Upper lobe of left lung (tissue), 6 donors: ENCODE data around the gene DIAPH3. TPM values are rescaled to one million over a fixed set of nuclear protein-coding genes. Genes with fewer than 3 reads are reported as not detected.

ENCODE experiments used
- ATAC-seq, 2 donors: fragments of 200-7000 bp; cut with Tn5 transposase; one replicate each; pipeline ENCODE4 v1.9.1; 2022; ENCODE audit warnings: mild to moderate bottlenecking in 2 of 2, moderate library complexity in 2 of 2; ENCODE audit not compliant: low FRiP score in 2 of 2
- DNase-seq, 2 donors: peaks; one replicate each; pipeline ENCODE4 v3.0.0-alpha.2; 2019 to 2020
- H3K27ac ChIP-seq, 4 donors: fragments of 200-600 bp; sonication (generic); one replicate each; pipeline ENCODE4 v1.5.1; 2016 to 2019
- H3K27me3 ChIP-seq, 4 donors: fragments of 200-600 bp; sonication (generic); one replicate each; pipeline ENCODE4 v1.5.1; 2017 to 2019
- H3K36me3 ChIP-seq, 4 donors: fragments of 200-600 bp; sonication (generic); one replicate each; pipeline ENCODE4 v1.5.1; 2016 to 2019
- H3K4me1 ChIP-seq, 4 donors: fragments of 200-600 bp; sonication (generic); one replicate each; pipeline ENCODE4 v1.5.1; 2018 to 2019
- H3K4me3 ChIP-seq, 4 donors: fragments of 200-600 bp; sonication (generic); one replicate each; pipeline ENCODE4 v1.5.1; 2017 to 2019; ENCODE audit warnings: mild to moderate bottlenecking in 2 of 4, moderate library complexity in 1 of 4
- H3K9me3 ChIP-seq, 4 donors: fragments of 200-600 bp; sonication (generic); one replicate each; pipeline ENCODE4 v1.5.1; 2018 to 2019
- CTCF ChIP-seq, 6 experiments: fragments of 450-650 bp in 4 of 6; fragments of 200-600 bp in 2 of 6; sonication (generic) in 2 of 6; IDR thresholded peaks; one replicate each; pipeline ENCODE4 v1.5.1; 2016 to 2019; ENCODE audit warnings: antibody characterized with exemption in 6 of 6
- EP300 ChIP-seq, 4 donors: sonication (generic); formaldehyde crosslinking; IDR thresholded peaks; one replicate each; pipeline ENCODE4 v1.5.1; 2017; ENCODE audit warnings: antibody characterized with exemption in 4 of 4, control low read depth in 2 of 4
- POLR2A ChIP-seq, 4 donors: fragments of 450-650 bp; IDR thresholded peaks; one replicate each; pipeline ENCODE4 v1.5.1; 2016 to 2017; ENCODE audit warnings: antibody characterized with exemption in 4 of 4, mild to moderate bottlenecking in 2 of 4
- POLR2AphosphoS5 ChIP-seq, 2 donors: sonication (generic); formaldehyde crosslinking; IDR thresholded peaks; one replicate each; pipeline ENCODE4 v1.5.1; 2017; ENCODE audit warnings: antibody characterized with exemption in 2 of 2
- WGBS, 2 donors: methylation state at CpG; one replicate each; pipeline ENCODE4 v1.1.5; 2017 to 2018; 5-methylcytosine and 5-hydroxymethylcytosine counted together
- total RNA-seq, 6 donors: library from RNA; depleted of rRNA in 4 of 6; stranded (reverse); fragments of >200 nt in 4 of 6; gene quantifications; one replicate each; pipeline versions ENCODE4 v1.1.0 to v1.2.1, GENCODE V29; 2016 to 2021
- donor health status: DM: no; HTN: no; CAD: no; lungs with moderate emphysema.
- donor health status: DM: no; HTN: yes; CAD: no; lungs with severe emphysema.

DIAPH3 gene
- total RNA-seq, 6 donors from 2014 or later: 2.8 to 6.3 (median 5.4) TPM

GRCh38 chr13:59691501-59692066 is 472.1 kb downstream of the DIAPH3 start:
- H3K36me3 ChIP-seq: no peaks in the 10 kb centered on the region
- no peaks in the 10 kb centered on the region for H3K27me3 ChIP-seq
- H3K27ac ChIP-seq: no peak overlapping the region
- no peaks in the 10 kb centered on the region for H3K9me3 ChIP-seq
- H3K4me3 ChIP-seq: no peak overlapping the region
- 26 to 33% methylated on average over 1 of the region's 1 CpG for WGBS, 2 donors
- TF ChIP-seq POLR2A (IDR thresholded peaks at IDR 0.05) (no peak), CTCF (IDR thresholded peaks at IDR 0.05) (no peak), EP300 (IDR thresholded peaks at IDR 0.05) (no peak), POLR2AphosphoS5 (IDR thresholded peaks at IDR 0.05) (no peak)
- DNase-seq (no peak), ATAC-seq (no peak)
- H3K4me1 ChIP-seq: peaks cover 0 to 6% (median 0%) of the 10 kb centered on the region in 4 donors

- WGBS, 2 donors: 94 to 96% methylated on average over 1 of the region's 1 CpG
Measured at GRCh38 chr13:59690857-59691500, 472.7 kb downstream of the DIAPH3 start.

GRCh38 chr13:59689057-59689456 is 474.7 kb downstream of the DIAPH3 start:
- ATAC-seq: no peak
- Histone ChIP-seq H3K4me3 (no peak overlapping the region), H3K36me3 (no peaks in the 10 kb centered on the region), H3K27me3 (peaks cover 0 to 3% (median 0%) of the 10 kb centered on the region in 4 donors), H3K4me1 (peaks cover 0 to 6% (median 0%) of the 10 kb centered on the region in 4 donors), H3K27ac (no peak overlapping the region), H3K9me3 (no peaks in the 10 kb centered on the region)
- DNase-seq: no peak
- 85 to 86% methylated on average over 4 of the region's 4 CpGs for WGBS, 2 donors
- TF ChIP-seq POLR2AphosphoS5 (IDR thresholded peaks at IDR 0.05) (no peak), EP300 (IDR thresholded peaks at IDR 0.05) (no peak), POLR2A (IDR thresholded peaks at IDR 0.05) (no peak), CTCF (IDR thresholded peaks at IDR 0.05) (no peak)

More at GRCh38 chr13:59690857-59691500, 472.7 kb downstream of the DIAPH3 start:
- Histone ChIP-seq H3K9me3 (no peaks in the 10 kb centered on the region), H3K4me3 (no peak overlapping the region), H3K27me3 (no peaks in the 10 kb centered on the region), H3K4me1 (peaks cover 0 to 6% (median 0%) of the 10 kb centered on the region in 4 donors), H3K27ac (no peak overlapping the region), H3K36me3 (no peaks in the 10 kb centered on the region)
- DNase-seq (no peak), ATAC-seq (no peak)
- TF ChIP-seq EP300 (IDR thresholded peaks at IDR 0.05) (no peak), POLR2AphosphoS5 (IDR thresholded peaks at IDR 0.05) (no peak), CTCF (IDR thresholded peaks at IDR 0.05) (no peak), POLR2A (IDR thresholded peaks at IDR 0.05) (no peak)

- Histone ChIP-seq H3K9me3 (no peaks in the 10 kb centered on the region), H3K36me3 (no peaks in the 10 kb centered on the region), H3K4me3 (no peak overlapping the region), H3K27ac (no peak overlapping the region), H3K4me1 (peaks cover 0 to 6% (median 0%) of the 10 kb centered on the region in 4 donors), H3K27me3 (peaks cover 0 to 3% (median 0%) of the 10 kb centered on the region in 4 donors)
- 64 to 82% methylated on average over 2 of the region's 2 CpGs for WGBS, 2 donors
- DNase-seq (no peak), ATAC-seq (no peak)
- no peak for TF ChIP-seq EP300 (IDR thresholded peaks at IDR 0.05)
- TF ChIP-seq CTCF (IDR thresholded peaks at IDR 0.05): no peak
- no peak for TF ChIP-seq POLR2AphosphoS5 (IDR thresholded peaks at IDR 0.05)
- no peak for TF ChIP-seq POLR2A (IDR thresholded peaks at IDR 0.05)
Measured at GRCh38 chr13:59686798-59687394, 476.8 kb downstream of the DIAPH3 start.
